ENCODE measurements around the gene LRP8. TPM values are rescaled to one million over a fixed set of nuclear protein-coding genes. Genes with fewer than 3 reads are reported as not detected.

Gene LRP8
- total and polyA plus RNA-seq, 2 of the 13 experiments (the other 11 are each of a cell fraction or from before 2014, with no cell fraction given): 17.3 to 17.4 TPM

- Histone ChIP-seq H3K27ac (ENCODE audit: extremely low read length, insufficient read depth, low read length) (no peak overlapping the region), H4K20me1 (ENCODE audit: insufficient read depth, low read length) (no peaks in the 10 kb centered on the region), H3K4me1 (ENCODE audit: insufficient read depth, low read length) (peaks cover 11% of the 10 kb centered on the region; the same call in 1 of the 2 replicates), H2AFZ (ENCODE audit: low read length) (no peak overlapping the region), H3K79me2 (ENCODE audit: insufficient read depth, low read length) (no peaks in the 10 kb centered on the region), H3K4me2 (ENCODE audit: low read depth, low read length) (no peak overlapping the region), H3K36me3 (replicated peaks in 1 of 2; ENCODE audit: control insufficient read depth in 1 of 2, insufficient read depth in 2 of 2, low read length in 2 of 2) (peaks cover 2 to 17% of the 10 kb centered on the region in 2 experiments; a peak in 4 of 5 replicates), H3K9me3 (ENCODE audit: low read length) (no peaks in the 10 kb centered on the region), H3K4me3 (replicated peaks in 1 of 3; ENCODE audit: insufficient read depth in 1 of 3, low read depth in 2 of 3, low read length in 3 of 3) (no peak overlapping the region), H3K27me3 (ENCODE audit: control insufficient read depth in 1 of 2, insufficient read depth in 2 of 2, low read length in 2 of 2) (no peaks in the 10 kb centered on the region), H3K9ac (ENCODE audit: insufficient read depth, low read depth, low read length) (no peak overlapping the region)
- WGBS (ENCODE audit: low lambda C conversion rate): 100% methylated on average over 5 of the region's 15 CpGs
- DNase-seq (ENCODE audit: low spot score) (no peak), ATAC-seq (no peak), FAIRE-seq (no peak)
- no TSS peak for BruUV-seq (replicated peaks)
- ChIA-PET POLR2A (no interaction called here), CTCF (ENCODE audit: low intra/inter-chr PET ratio, low total read pairs) (no interaction called here)
- intact Hi-C loops (cut with micrococcal nuclease; ENCODE audit: unreplicated experiment) (no loop called here), in situ Hi-C loops (cut with HindIII; ENCODE audit: extremely low pct_ligation_motif_present, low pct_unique_long_range_greater_than_20kb) (no loop called here)
- no peak for TF ChIP-seq AGO2 (optimal IDR thresholded peaks at IDR 0.05; ENCODE audit: low read depth, low read length)
- no peak for TF ChIP-seq WIZ (CRISPR knock-in tag; IDR thresholded peaks at IDR 0.05)
- no peak for TF ChIP-seq ZFP36L1 (CRISPR knock-in tag; IDR thresholded peaks at IDR 0.05)
- no peak for TF ChIP-seq NFIC (IDR thresholded peaks at IDR 0.05; ENCODE audit: low read length)
- no peak for TF ChIP-seq ZNF124 (CRISPR knock-in tag; IDR thresholded peaks at IDR 0.05)
- no peak for TF ChIP-seq TFDP2 (CRISPR knock-in tag; IDR thresholded peaks at IDR 0.05)
- no peak for TF ChIP-seq TEAD3 (CRISPR knock-in tag; optimal IDR thresholded peaks at IDR 0.05; ENCODE audit: borderline replicate concordance)
- no peak for TF ChIP-seq HBP1 (CRISPR knock-in tag; IDR thresholded peaks at IDR 0.05; ENCODE audit: low read depth)
- no peak for TF ChIP-seq YEATS2 (CRISPR knock-in tag; IDR thresholded peaks at IDR 0.05; ENCODE audit: borderline replicate concordance)
- no peak for TF ChIP-seq ASH2L (IDR thresholded peaks at IDR 0.05; ENCODE audit: insufficient read length, low read depth, low read length)
- TF ChIP-seq KMT2A (CRISPR knock-in tag; IDR thresholded peaks at IDR 0.05): no peak
- no peak for TF ChIP-seq RARG (CRISPR knock-in tag; IDR thresholded peaks at IDR 0.05; ENCODE audit: low read depth)
- TF ChIP-seq SRSF9 (IDR thresholded peaks at IDR 0.05; ENCODE audit: borderline replicate concordance, insufficient read depth, low read depth, low read length, poor library complexity, severe bottlenecking): no peak
- TF ChIP-seq ZNF121 (CRISPR knock-in tag; IDR thresholded peaks at IDR 0.05): no peak
- TF ChIP-seq CBX2 (IDR thresholded peaks at IDR 0.05; ENCODE audit: low read depth, low read length): no peak
- no peak for TF ChIP-seq CBX2 (CRISPR knock-in tag; IDR thresholded peaks at IDR 0.05; ENCODE audit: low read depth)
These were observed 16.8 kb downstream of the LRP8 start for GRCh38 chr1:53310847-53311681.
